SK-N-SH treated with all-trans-retinoic acid at 6 μM for 48 hours (cell line): ENCODE measurements around the gene CHPF.

Experiments
- ARNTL ChIP-seq: fragments of 450-650 bp; formaldehyde crosslinking; IDR thresholded peaks from 2 replicates; pipeline ENCODE4 v1.5.0; 2020; ENCODE audit warnings: low read depth, mild to moderate bottlenecking, moderate library complexity, borderline replicate concordance
- ESRRG ChIP-seq: fragments of 250-450 bp; sonication (Bioruptor Pico); IDR thresholded peaks from 2 replicates; pipeline ENCODE4 v1.6.1; 2021; ENCODE audit warnings: mild to moderate bottlenecking
- GLIS3 ChIP-seq: fragments of 250-450 bp; sonication (Bioruptor Pico); IDR thresholded peaks from 2 replicates; pipeline ENCODE4 v1.5.0; 2020; ENCODE audit warnings: mild to moderate bottlenecking, moderate library complexity
- ISL1 ChIP-seq: fragments of 250-450 bp; sonication (Bioruptor Pico); IDR thresholded peaks from 2 replicates; pipeline ENCODE4 v2.1.2; 2022; ENCODE audit warnings: mild to moderate bottlenecking, moderate library complexity
- OSR1 ChIP-seq: fragments of 250-450 bp; sonication (Bioruptor Pico); IDR thresholded peaks from 2 replicates; pipeline ENCODE4 v1.8.0; 2022; ENCODE audit warnings: moderate library complexity, mild to moderate bottlenecking, inconsistent platforms
- RARB ChIP-seq: fragments of 250-450 bp; sonication (Bioruptor Pico); IDR thresholded peaks from 2 replicates; pipeline ENCODE4 v1.8.0; 2021; ENCODE audit warnings: mild to moderate bottlenecking, moderate library complexity
- TF ChIP-seq, protein P1 (sequence below): fragments of 250-450 bp; sonication (Bioruptor Pico); IDR thresholded peaks from 2 replicates; pipeline ENCODE4 v1.8.0; 2020; ENCODE audit warnings: mild to moderate bottlenecking, moderate library complexity, borderline replicate concordance
- TF ChIP-seq, protein P2 (sequence below): fragments of 250-450 bp; sonication (Bioruptor Pico); IDR thresholded peaks from 2 replicates; pipeline ENCODE4 v1.5.1; 2020; ENCODE audit warnings: low read depth, mild to moderate bottlenecking, moderate library complexity

DNA sequence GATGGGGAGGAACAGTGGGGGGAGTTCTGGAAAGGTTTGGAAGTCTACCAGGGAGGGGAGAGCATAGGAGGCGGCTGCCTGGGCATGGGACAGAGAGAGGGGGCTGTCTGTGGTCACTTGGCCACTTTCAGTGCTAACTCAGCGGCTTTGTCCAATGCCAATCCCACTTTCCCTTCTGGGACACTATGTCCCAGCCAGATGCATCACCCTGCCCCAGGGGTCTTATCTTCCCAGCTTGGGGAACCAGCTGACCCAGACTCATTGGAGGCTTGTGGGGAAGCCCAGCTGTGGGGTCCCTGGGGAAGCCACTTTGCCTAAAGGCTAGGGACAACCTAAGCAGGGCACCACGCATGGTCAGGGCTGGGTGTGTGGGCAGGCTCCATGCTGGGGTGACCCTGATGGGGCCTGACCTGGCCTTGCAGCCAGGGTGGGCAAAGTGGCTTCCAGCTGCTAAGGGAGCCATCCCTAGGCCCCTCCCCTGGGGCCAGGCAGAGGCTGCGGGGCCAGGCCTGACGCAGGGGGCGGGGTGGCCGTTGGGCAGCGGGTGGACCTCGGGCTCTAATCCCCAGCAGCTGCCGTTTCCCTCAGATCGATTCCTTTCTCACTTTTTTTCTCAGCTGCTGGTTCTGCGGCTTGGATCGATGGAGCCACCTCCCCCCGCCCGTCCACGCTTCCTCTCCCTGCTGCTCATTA is 30.9 kb downstream of the CHPF start:
- TF ChIP-seq ARNTL (CRISPR knock-in tag): no peak
- TF ChIP-seq RARB (CRISPR knock-in tag): no peak
- TF ChIP-seq ESRRG: no peak
- TF ChIP-seq, protein P1, sequence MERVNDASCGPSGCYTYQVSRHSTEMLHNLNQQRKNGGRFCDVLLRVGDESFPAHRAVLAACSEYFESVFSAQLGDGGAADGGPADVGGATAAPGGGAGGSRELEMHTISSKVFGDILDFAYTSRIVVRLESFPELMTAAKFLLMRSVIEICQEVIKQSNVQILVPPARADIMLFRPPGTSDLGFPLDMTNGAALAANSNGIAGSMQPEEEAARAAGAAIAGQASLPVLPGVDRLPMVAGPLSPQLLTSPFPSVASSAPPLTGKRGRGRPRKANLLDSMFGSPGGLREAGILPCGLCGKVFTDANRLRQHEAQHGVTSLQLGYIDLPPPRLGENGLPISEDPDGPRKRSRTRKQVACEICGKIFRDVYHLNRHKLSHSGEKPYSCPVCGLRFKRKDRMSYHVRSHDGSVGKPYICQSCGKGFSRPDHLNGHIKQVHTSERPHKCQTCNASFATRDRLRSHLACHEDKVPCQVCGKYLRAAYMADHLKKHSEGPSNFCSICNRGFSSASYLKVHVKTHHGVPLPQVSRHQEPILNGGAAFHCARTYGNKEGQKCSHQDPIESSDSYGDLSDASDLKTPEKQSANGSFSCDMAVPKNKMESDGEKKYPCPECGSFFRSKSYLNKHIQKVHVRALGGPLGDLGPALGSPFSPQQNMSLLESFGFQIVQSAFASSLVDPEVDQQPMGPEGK (CRISPR knock-in tag): no peak
- no peak for TF ChIP-seq GLIS3 (CRISPR knock-in tag)
- TF ChIP-seq ISL1 (CRISPR knock-in tag): no peak
- no peak for TF ChIP-seq OSR1 (CRISPR knock-in tag)
- TF ChIP-seq, protein P2, sequence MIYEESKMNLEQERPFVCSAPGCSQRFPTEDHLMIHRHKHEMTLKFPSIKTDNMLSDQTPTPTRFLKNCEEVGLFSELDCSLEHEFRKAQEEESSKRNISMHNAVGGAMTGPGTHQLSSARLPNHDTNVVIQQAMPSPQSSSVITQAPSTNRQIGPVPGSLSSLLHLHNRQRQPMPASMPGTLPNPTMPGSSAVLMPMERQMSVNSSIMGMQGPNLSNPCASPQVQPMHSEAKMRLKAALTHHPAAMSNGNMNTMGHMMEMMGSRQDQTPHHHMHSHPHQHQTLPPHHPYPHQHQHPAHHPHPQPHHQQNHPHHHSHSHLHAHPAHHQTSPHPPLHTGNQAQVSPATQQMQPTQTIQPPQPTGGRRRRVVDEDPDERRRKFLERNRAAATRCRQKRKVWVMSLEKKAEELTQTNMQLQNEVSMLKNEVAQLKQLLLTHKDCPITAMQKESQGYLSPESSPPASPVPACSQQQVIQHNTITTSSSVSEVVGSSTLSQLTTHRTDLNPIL: no peak
